Spleen (tissue), 11 donors: ENCODE measurements around the gene GRAMD2B. TPM values are rescaled to one million over a fixed set of nuclear protein-coding genes. Genes with fewer than 3 reads are reported as not detected.

Experiments
- DNase-seq: peaks from one replicate; pipeline ENCODE4 v3.0.0-alpha.2; 2020
- H3K27ac ChIP-seq, 8 donors: fragments of 200-600 bp; sonication (generic) in 7 of 8; 1 replicate in 4 of 8; 2 replicates in 4 of 8; pipeline versions ENCODE4 v1.5.0 to v1.8.0; 2016 to 2021; ENCODE audit warnings: inconsistent platforms in 4 of 8, mild to moderate bottlenecking in 4 of 8, moderate library complexity in 1 of 8
- H3K27me3 ChIP-seq, 7 donors: fragments of 200-600 bp; sonication (generic) in 6 of 7; replicated peaks in 1 of 7; 1 replicate in 4 of 7; 2 replicates in 3 of 7; pipeline versions ENCODE4 v1.5.0 to v1.8.0; 2016 to 2021; ENCODE audit warnings: inconsistent platforms in 3 of 7, mild to moderate bottlenecking in 1 of 7
- H3K36me3 ChIP-seq, 6 donors: fragments of 200-600 bp; sonication (generic) in 5 of 6; 1 replicate in 4 of 6; 2 replicates in 2 of 6; pipeline versions ENCODE4 v1.5.0 to v1.8.0; 2016 to 2021; ENCODE audit warnings: inconsistent platforms in 2 of 6
- H3K4me1 ChIP-seq, 6 donors: fragments of 200-600 bp; sonication (generic) in 5 of 6; 1 replicate in 3 of 6; 2 replicates in 3 of 6; pipeline versions ENCODE4 v1.5.0 to v1.8.0; 2016 to 2021; ENCODE audit warnings: inconsistent platforms in 3 of 6
- H3K4me3 ChIP-seq, 8 donors: fragments of 200-600 bp; sonication (generic) in 7 of 8; 1 replicate in 4 of 8; 2 replicates in 4 of 8; pipeline versions ENCODE4 v1.5.0 to v1.8.0; 2016 to 2021; ENCODE audit warnings: inconsistent platforms in 4 of 8, mild to moderate bottlenecking in 4 of 8, moderate library complexity in 2 of 8
- H3K9me3 ChIP-seq, 8 donors: fragments of 200-600 bp; sonication (generic) in 7 of 8; 1 replicate in 4 of 8; 2 replicates in 4 of 8; pipeline versions ENCODE4 v1.5.0 to v1.8.0; 2016 to 2021; ENCODE audit warnings: inconsistent platforms in 4 of 8
- POLR2A ChIP-seq, 3 donors: fragments of 450-650 bp; IDR thresholded peaks; one replicate each; pipeline ENCODE4 v1.5.1; 2017; ENCODE audit warnings: antibody characterized with exemption in 3 of 3, mild to moderate bottlenecking in 1 of 3
- POLR2AphosphoS5 ChIP-seq, 3 donors: sonication (generic); formaldehyde crosslinking; IDR thresholded peaks; one replicate each; pipeline ENCODE4 v1.5.1; 2017; ENCODE audit warnings: antibody characterized with exemption in 3 of 3
- WGBS, 5 donors: extraction: QIAGEN DNeasy Blood & Tissue Kit in 3 of 5; methylation state at CpG; one replicate each; pipeline versions ENCODE4 v1.1.5 to v1.1.7; 2013 to 2018; 5-methylcytosine and 5-hydroxymethylcytosine counted together
- intact Hi-C: fragments of 100-400 bp; cut with DNase I; formaldehyde crosslinking; loops from one replicate; pipeline ENCODE4 v1.15.0; 2023; ENCODE audit warnings: low total_unique reads
- polyA plus RNA-seq, 3 donors: library from polyadenylated mRNA; stranded (reverse); fragments of 200-250 nt; gene quantifications; one replicate each; pipeline ENCODE4 v1.2.1, GENCODE V29; 2013
- total RNA-seq, 7 donors: library from RNA; depleted of rRNA in 3 of 7; stranded (reverse); fragments of >200 nt in 3 of 7; fragmentation: NEBNext Ultra II Directional in 4 of 7; extraction: Animal tissue kit (Norgen Biotek cat#: 25700) in 4 of 7; gene quantifications; one replicate each; pipeline versions ENCODE4 v1.1.0 to v1.2.1, GENCODE V29; 2016 to 2021
- TF ChIP-seq, protein P1 (sequence below), 11 experiments: fragments of 200-600 bp in 7 of 11; fragments of 450-650 bp in 4 of 11; sonication (generic) in 4 of 11; IDR thresholded peaks in 8 of 11; conservative IDR thresholded peaks in 3 of 11; 1 replicate in 7 of 11; 2 replicates in 4 of 11; pipeline versions ENCODE4 v1.4.0 to v1.8.0; 2016 to 2021; ENCODE audit warnings: antibody characterized with exemption in 11 of 11, inconsistent platforms in 4 of 11, mild to moderate bottlenecking in 1 of 11
- donor health status: healthy with polysubstance abuse.
- donor health status: DM: no; HTN: no; CAD: no; lungs with moderate emphysema.
- donor health status: DM: no; HTN: no; CAD: no.
- donor health status: Bipolar disorder and iron deficiency.
- donor health status: healthy.
- donor health status: DM: no; HTN: no; CAD: no.
- donor health status: DM: yes; HTN: yes; CAD: no.

The GRAMD2B gene
- total and polyA plus RNA-seq, 10 donors: 3.0 to 28.7 (median 10.9) TPM

- no peaks in the 10 kb centered on the region for H3K9me3 ChIP-seq
- no peak overlapping the region for H3K27ac ChIP-seq
- TF ChIP-seq, protein P1, sequence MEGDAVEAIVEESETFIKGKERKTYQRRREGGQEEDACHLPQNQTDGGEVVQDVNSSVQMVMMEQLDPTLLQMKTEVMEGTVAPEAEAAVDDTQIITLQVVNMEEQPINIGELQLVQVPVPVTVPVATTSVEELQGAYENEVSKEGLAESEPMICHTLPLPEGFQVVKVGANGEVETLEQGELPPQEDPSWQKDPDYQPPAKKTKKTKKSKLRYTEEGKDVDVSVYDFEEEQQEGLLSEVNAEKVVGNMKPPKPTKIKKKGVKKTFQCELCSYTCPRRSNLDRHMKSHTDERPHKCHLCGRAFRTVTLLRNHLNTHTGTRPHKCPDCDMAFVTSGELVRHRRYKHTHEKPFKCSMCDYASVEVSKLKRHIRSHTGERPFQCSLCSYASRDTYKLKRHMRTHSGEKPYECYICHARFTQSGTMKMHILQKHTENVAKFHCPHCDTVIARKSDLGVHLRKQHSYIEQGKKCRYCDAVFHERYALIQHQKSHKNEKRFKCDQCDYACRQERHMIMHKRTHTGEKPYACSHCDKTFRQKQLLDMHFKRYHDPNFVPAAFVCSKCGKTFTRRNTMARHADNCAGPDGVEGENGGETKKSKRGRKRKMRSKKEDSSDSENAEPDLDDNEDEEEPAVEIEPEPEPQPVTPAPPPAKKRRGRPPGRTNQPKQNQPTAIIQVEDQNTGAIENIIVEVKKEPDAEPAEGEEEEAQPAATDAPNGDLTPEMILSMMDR (IDR thresholded peaks at IDR 0.05 in 8 of 11, conservative IDR thresholded peaks at IDR 0.05 in 3 of 11): no peak
- no peak for DNase-seq
- H3K27me3 ChIP-seq: no peaks in the 10 kb centered on the region
- peaks cover 0 to 63% (median 6%) of the 10 kb centered on the region in 6 donors for H3K36me3 ChIP-seq
- H3K4me3 ChIP-seq: no peak overlapping the region
- intact Hi-C loops: no loop called here
- WGBS, 5 donors: 92 to 98% (median 95%) methylated on average over 2 of the region's 2 CpGs
- H3K4me1 ChIP-seq: peaks cover 0 to 11% (median 0%) of the 10 kb centered on the region in 6 donors
These were observed 49.3 kb downstream of the GRAMD2B start for GRCh38 chr5:126472538-126472889.

DNA sequence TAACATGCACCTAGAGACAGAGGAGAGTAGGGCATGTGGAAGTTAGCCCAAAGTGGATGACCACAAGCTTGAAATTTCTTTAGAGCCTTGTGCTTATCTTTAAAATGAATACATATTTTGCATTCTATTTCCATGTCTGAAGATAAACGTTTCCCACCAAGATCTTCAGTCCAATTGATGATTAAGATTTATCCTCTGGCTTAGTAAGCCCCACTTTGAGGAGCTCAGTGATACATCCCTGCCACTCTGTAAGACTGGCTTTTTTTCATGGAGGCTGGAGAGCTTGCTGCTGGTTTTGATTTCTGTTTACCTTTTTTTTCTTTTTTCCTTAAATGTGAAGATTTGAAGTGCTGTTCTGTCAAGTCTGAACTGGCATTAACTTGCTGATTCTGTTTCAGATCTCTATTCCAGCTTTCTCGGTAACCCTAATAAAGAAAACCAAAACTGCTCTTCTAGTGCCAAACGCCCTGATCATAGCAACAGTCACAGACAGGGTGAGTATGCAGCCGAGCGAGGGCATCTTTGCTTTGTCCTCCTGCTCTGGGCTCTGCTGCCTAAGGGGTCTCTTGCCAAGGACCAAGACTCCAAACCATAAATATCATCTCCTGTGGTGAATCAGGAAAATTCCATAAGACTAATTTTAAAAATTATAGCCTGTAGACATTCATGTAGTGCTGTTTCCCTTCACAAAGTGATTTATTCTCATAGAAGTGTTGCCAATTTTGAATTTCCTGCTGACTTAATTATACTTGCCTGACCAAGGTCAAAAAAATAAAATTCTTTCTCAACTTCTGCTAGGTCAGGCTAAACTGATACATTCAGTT, 54.3 kb downstream of the GRAMD2B start:
- DNase-seq: no peak
- intact Hi-C loops: no loop called here

DNA sequence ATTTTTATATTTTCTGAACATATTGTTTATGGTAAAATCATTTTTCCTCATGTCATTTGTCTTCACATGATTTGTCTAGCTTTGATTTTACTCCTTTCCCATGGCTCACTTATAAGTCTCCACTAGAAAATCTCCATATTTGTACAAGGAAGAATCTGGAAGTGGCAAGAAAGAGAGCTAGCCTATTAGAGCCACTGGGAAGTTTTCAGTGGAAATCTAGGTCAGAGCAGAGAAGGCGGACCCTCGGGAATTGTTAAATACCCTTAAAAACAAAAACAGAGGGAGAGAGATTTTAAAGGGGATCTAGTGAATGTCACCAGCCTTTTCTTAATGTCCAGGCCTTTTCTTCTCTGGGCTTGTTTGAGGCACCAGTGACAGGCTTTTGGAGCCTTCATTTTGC, 56.6 kb downstream of the GRAMD2B start:
- WGBS, 5 donors: 40 to 92% (median 80%) methylated on average over 2 of the region's 2 CpGs
- H3K27ac ChIP-seq: no peak overlapping the region
- peaks cover 0 to 61% (median 14%) of the 10 kb centered on the region in 6 donors for H3K36me3 ChIP-seq
- DNase-seq: no peak
- intact Hi-C loops: no loop called here
- H3K27me3 ChIP-seq: no peaks in the 10 kb centered on the region
- H3K4me3 ChIP-seq: no peak overlapping the region
- TF ChIP-seq POLR2AphosphoS5 (IDR thresholded peaks at IDR 0.05) (no peak), POLR2A (IDR thresholded peaks at IDR 0.05) (no peak)
- TF ChIP-seq, protein P1 (IDR thresholded peaks at IDR 0.05 in 8 of 11, conservative IDR thresholded peaks at IDR 0.05 in 3 of 11): no peak
- no peaks in the 10 kb centered on the region for H3K9me3 ChIP-seq
- no peaks in the 10 kb centered on the region for H3K4me1 ChIP-seq

More for the DNA sequence above, 54.3 kb downstream of the GRAMD2B start:
- H3K4me3 ChIP-seq: no peak overlapping the region
- no peaks in the 10 kb centered on the region for H3K4me1 ChIP-seq
- no peak for TF ChIP-seq POLR2AphosphoS5 (IDR thresholded peaks at IDR 0.05)
- no peak for TF ChIP-seq POLR2A (IDR thresholded peaks at IDR 0.05)
- TF ChIP-seq, protein P1 (IDR thresholded peaks at IDR 0.05 in 8 of 11, conservative IDR thresholded peaks at IDR 0.05 in 3 of 11): no peak
- H3K27ac ChIP-seq: peak overlapping the region in 5 of 8 donors; percentile 38 to 60 (median 55)
- WGBS, 5 donors: 61 to 74% (median 68%) methylated on average over 5 of the region's 5 CpGs
- H3K27me3 ChIP-seq: no peaks in the 10 kb centered on the region
- peaks cover 0 to 66% (median 13%) of the 10 kb centered on the region in 6 donors for H3K36me3 ChIP-seq
- no peaks in the 10 kb centered on the region for H3K9me3 ChIP-seq

DNA sequence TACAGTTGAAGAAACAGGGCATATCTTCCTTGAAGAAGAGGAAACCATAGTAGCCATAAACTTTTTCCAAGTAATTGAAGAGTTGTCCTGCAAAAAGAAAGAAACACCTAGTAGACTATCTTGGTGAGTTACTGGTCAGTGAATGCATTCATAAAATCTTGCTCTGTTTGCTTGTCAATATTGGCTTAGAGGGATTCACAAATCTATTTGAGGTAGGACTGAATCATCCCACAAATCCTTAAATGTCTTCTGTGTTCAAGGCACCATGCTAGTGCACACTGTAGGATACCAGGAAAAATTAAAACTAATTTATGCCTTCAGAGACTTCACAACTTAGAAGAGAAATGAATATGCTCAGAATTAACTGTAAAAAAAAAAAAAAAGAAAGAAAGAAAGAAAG, 57.6 kb downstream of the GRAMD2B start:
- no peak overlapping the region for H3K4me3 ChIP-seq
- H3K27ac ChIP-seq: no peak overlapping the region
- TF ChIP-seq POLR2A (IDR thresholded peaks at IDR 0.05) (no peak), POLR2AphosphoS5 (IDR thresholded peaks at IDR 0.05) (no peak)
- TF ChIP-seq, protein P1 (IDR thresholded peaks at IDR 0.05 in 8 of 11, conservative IDR thresholded peaks at IDR 0.05 in 3 of 11): no peak
- no peaks in the 10 kb centered on the region for H3K27me3 ChIP-seq
- intact Hi-C loops: no loop called here
- peaks cover 0 to 70% (median 17%) of the 10 kb centered on the region in 6 donors for H3K36me3 ChIP-seq
- no peak for DNase-seq
- H3K4me1 ChIP-seq: no peaks in the 10 kb centered on the region
- no peaks in the 10 kb centered on the region for H3K9me3 ChIP-seq
